GM18517 (cell line): ENCODE measurements around the gene TMEM170A.

ENCODE experiments used
- ATAC-seq: cut with Tn5 transposase; IDR thresholded peaks from one replicate; pipeline ENCODE4 v1.9.1; 2021; ENCODE audit warnings: mild to moderate bottlenecking, moderate library complexity; ENCODE audit not compliant: unreplicated experiment

Gene TMEM170A

GRCh38 chr16:75406943-75407342, 57.5 kb downstream of the TMEM170A start:
- no peak for ATAC-seq

GRCh38 chr16:75402821-75403475, 61.5 kb downstream of the TMEM170A start:
- ATAC-seq, result no peak

- ATAC-seq, result no peak
Measured at GRCh38 chr16:75402159-75402820, 62.2 kb downstream of the TMEM170A start.

- no peak for ATAC-seq
Measured at GRCh38 chr16:75401691-75402090, 62.8 kb downstream of the TMEM170A start.

GRCh38 chr16:75398333-75398732, 66.2 kb downstream of the TMEM170A start:
- no peak for ATAC-seq

- no peak for ATAC-seq
Measured at GRCh38 chr16:75394941-75395340, 69.5 kb downstream of the TMEM170A start.
